Measurements from ENCODE around the gene CSNK2B.
A peak's percentile ranks its signal among the peaks of the same experiment; 100 is the strongest.

CSNK2B gene

GRCh38 chr6:31663126-31663960, 2.5 kb upstream of the CSNK2B start:
- peaks cover 11% of the 10 kb centered on the region for H3K4me1 ChIP-seq (ENCODE audit: insufficient read depth, insufficient read length)
- H3K27me3 ChIP-seq (ENCODE audit: insufficient read depth, insufficient read length) = no peaks in the 10 kb centered on the region
- H3K36me3 ChIP-seq (ENCODE audit: insufficient read depth, insufficient read length, low read length) = peaks cover 52% of the 10 kb centered on the region
- H3K9me3 ChIP-seq (ENCODE audit: insufficient read depth, low read length) = no peaks in the 10 kb centered on the region
- no peak for DNase-seq (ENCODE audit: low read depth, low spot score)
- no peak for TF ChIP-seq ZNF274 (IDR thresholded peaks at IDR 0.05; ENCODE audit: low read depth, low read length)
- no peak for TF ChIP-seq SUZ12 (IDR thresholded peaks at IDR 0.05; ENCODE audit: extremely low read depth, insufficient read depth, insufficient read length)
- TF ChIP-seq YY1 (IDR thresholded peaks at IDR 0.05; ENCODE audit: insufficient read depth, insufficient read length) = no peak
- peak overlapping the region; percentile 75 for H3K4me3 ChIP-seq (ENCODE audit: insufficient read length, low read depth)
- H3K9ac ChIP-seq (ENCODE audit: insufficient read length, low read depth) = peak overlapping the region; percentile 99

- Histone ChIP-seq H3K4me1 (ENCODE audit: insufficient read depth, insufficient read length) (peaks cover 6% of the 10 kb centered on the region), H3K9ac (ENCODE audit: insufficient read length, low read depth) (peak overlapping the region; percentile 99), H3K36me3 (ENCODE audit: insufficient read depth, insufficient read length, low read length) (peaks cover 55% of the 10 kb centered on the region), H3K27me3 (ENCODE audit: insufficient read depth, insufficient read length) (no peaks in the 10 kb centered on the region), H3K9me3 (ENCODE audit: insufficient read depth, low read length) (no peaks in the 10 kb centered on the region), H3K4me3 (ENCODE audit: insufficient read length, low read depth) (peak overlapping the region; percentile 75)
- TF ChIP-seq YY1 (IDR thresholded peaks at IDR 0.05; ENCODE audit: insufficient read depth, insufficient read length) = no peak
- no peak for TF ChIP-seq ZNF274 (IDR thresholded peaks at IDR 0.05; ENCODE audit: low read depth, low read length)
- no peak for TF ChIP-seq SUZ12 (IDR thresholded peaks at IDR 0.05; ENCODE audit: extremely low read depth, insufficient read depth, insufficient read length)
- DNase-seq (ENCODE audit: low read depth, low spot score) = no peak
Observed at GRCh38 chr6:31663961-31664789, 1.7 kb upstream of the CSNK2B start.

GRCh38 chr6:31664790-31665500, 935 bp upstream of the CSNK2B start, which contains the start of gene GPANK1:
TSS of gene GPANK1 (minus strand) at chr6:31664997. CDS start at chr6:31664478, 519 bp downstream.
- Histone ChIP-seq H3K27me3 (ENCODE audit: insufficient read depth, insufficient read length) (no peaks in the 10 kb centered on the region), H3K4me1 (ENCODE audit: insufficient read depth, insufficient read length) (peaks cover 5% of the 10 kb centered on the region), H3K9me3 (ENCODE audit: insufficient read depth, low read length) (no peaks in the 10 kb centered on the region), H3K4me3 (ENCODE audit: insufficient read length, low read depth) (peak within 1 kb of the TSS; percentile 75), H3K36me3 (ENCODE audit: insufficient read depth, insufficient read length, low read length) (peaks cover 59% of the 10 kb centered on the region), H3K9ac (ENCODE audit: insufficient read length, low read depth) (peak within 1 kb of the TSS; percentile 99)
- peak; percentile 77 for TF ChIP-seq YY1 (IDR thresholded peaks at IDR 0.05; ENCODE audit: insufficient read depth, insufficient read length)
- TF ChIP-seq SUZ12 (IDR thresholded peaks at IDR 0.05; ENCODE audit: extremely low read depth, insufficient read depth, insufficient read length) = no peak
- DNase-seq (ENCODE audit: low read depth, low spot score) = peak; percentile 60

GRCh38 chr6:31666337-31666965, 571 bp downstream of the CSNK2B start:
- Histone ChIP-seq H3K9me3 (ENCODE audit: insufficient read depth, low read length) (no peaks in the 10 kb centered on the region), H3K9ac (ENCODE audit: insufficient read length, low read depth) (peak overlapping the region; percentile 89), H3K4me1 (ENCODE audit: insufficient read depth, insufficient read length) (peaks cover 5% of the 10 kb centered on the region), H3K27me3 (ENCODE audit: insufficient read depth, insufficient read length) (no peaks in the 10 kb centered on the region), H3K36me3 (ENCODE audit: insufficient read depth, insufficient read length, low read length) (peaks cover 74% of the 10 kb centered on the region), H3K4me3 (ENCODE audit: insufficient read length, low read depth) (peak overlapping the region; percentile 93)
- TF ChIP-seq ZNF274 (IDR thresholded peaks at IDR 0.05; ENCODE audit: low read depth, low read length) (no peak), SUZ12 (IDR thresholded peaks at IDR 0.05; ENCODE audit: extremely low read depth, insufficient read depth, insufficient read length) (no peak), YY1 (IDR thresholded peaks at IDR 0.05; ENCODE audit: insufficient read depth, insufficient read length) (no peak)
- DNase-seq (ENCODE audit: low read depth, low spot score) = no peak

GRCh38 chr6:31669676-31670075, 3.8 kb downstream of the CSNK2B start, which contains the start of gene LY6G5B:
TSS of gene LY6G5B (plus strand) at chr6:31669976. CDS start at chr6:31670951, 975 bp downstream.
- TF ChIP-seq ZNF274 (IDR thresholded peaks at IDR 0.05; ENCODE audit: low read depth, low read length) = no peak
- TF ChIP-seq YY1 (IDR thresholded peaks at IDR 0.05; ENCODE audit: insufficient read depth, insufficient read length) = no peak
- no peak for TF ChIP-seq SUZ12 (IDR thresholded peaks at IDR 0.05; ENCODE audit: extremely low read depth, insufficient read depth, insufficient read length)
- peaks cover 2% of the 10 kb centered on the region for H3K4me1 ChIP-seq (ENCODE audit: insufficient read depth, insufficient read length)
- no peak within 1 kb of the TSS for H3K9ac ChIP-seq (ENCODE audit: insufficient read length, low read depth)
- H3K36me3 ChIP-seq (ENCODE audit: insufficient read depth, insufficient read length, low read length) = peaks cover 72% of the 10 kb centered on the region
- H3K27me3 ChIP-seq (ENCODE audit: insufficient read depth, insufficient read length) = no peaks in the 10 kb centered on the region
- no peaks in the 10 kb centered on the region for H3K9me3 ChIP-seq (ENCODE audit: insufficient read depth, low read length)
- no peak for DNase-seq (ENCODE audit: low read depth, low spot score)
- no peak within 1 kb of the TSS for H3K4me3 ChIP-seq (ENCODE audit: insufficient read length, low read depth)

- Histone ChIP-seq H3K9me3 (ENCODE audit: insufficient read depth, low read length) (no peaks in the 10 kb centered on the region), H3K27me3 (ENCODE audit: insufficient read depth, insufficient read length) (no peaks in the 10 kb centered on the region), H3K9ac (ENCODE audit: insufficient read length, low read depth) (no peak overlapping the region), H3K36me3 (ENCODE audit: insufficient read depth, insufficient read length, low read length) (peaks cover 26% of the 10 kb centered on the region), H3K4me1 (ENCODE audit: insufficient read depth, insufficient read length) (no peaks in the 10 kb centered on the region), H3K4me3 (ENCODE audit: insufficient read length, low read depth) (no peak overlapping the region)
- no peak for TF ChIP-seq SUZ12 (IDR thresholded peaks at IDR 0.05; ENCODE audit: extremely low read depth, insufficient read depth, insufficient read length)
- no peak for TF ChIP-seq YY1 (IDR thresholded peaks at IDR 0.05; ENCODE audit: insufficient read depth, insufficient read length)
- TF ChIP-seq ZNF274 (IDR thresholded peaks at IDR 0.05; ENCODE audit: low read depth, low read length) = no peak
- DNase-seq (ENCODE audit: low read depth, low spot score) = no peak
Observed at GRCh38 chr6:31676322-31676903, 10.5 kb downstream of the CSNK2B start.
